Endodermal cell (in vitro differentiated cells): ENCODE measurements around the gene ISG20. TPM values are rescaled to one million over a fixed set of nuclear protein-coding genes. Genes with fewer than 3 reads are reported as not detected.

Experiments
- DNase-seq: peaks from one replicate; pipeline ENCODE4 v3.0.0-alpha.2; 2017
- H3K27ac ChIP-seq: 2 replicates; pipeline ENCODE4 v1.5.1; 2013; ENCODE audit warnings: mild to moderate bottlenecking, low read depth, low read length, moderate library complexity
- H3K27me3 ChIP-seq: 2 replicates; pipeline ENCODE4 v1.6.1; 2013; ENCODE audit warnings: mild to moderate bottlenecking, low read length, moderate library complexity; ENCODE audit not compliant: insufficient read depth, control insufficient read depth, poor library complexity, severe bottlenecking
- H3K36me3 ChIP-seq: 2 replicates; pipeline ENCODE4 v1.7.0; 2013; ENCODE audit warnings: mild to moderate bottlenecking, low read length, moderate library complexity; ENCODE audit not compliant: control insufficient read depth, insufficient read depth
- H3K4me1 ChIP-seq: one replicate; pipeline ENCODE4 v1.7.0; 2013; ENCODE audit warnings: low read length; ENCODE audit not compliant: control insufficient read depth, insufficient read depth
- H3K4me3 ChIP-seq: 2 replicates; pipeline ENCODE4 v1.5.1; 2013; ENCODE audit warnings: mild to moderate bottlenecking, low read length, moderate library complexity
- H3K9ac ChIP-seq: 2 replicates; pipeline ENCODE4 v1.6.1; 2013; ENCODE audit warnings: mild to moderate bottlenecking, low read length, moderate library complexity; ENCODE audit not compliant: poor library complexity, severe bottlenecking; ENCODE audit errors: extremely low read depth
- H3K9me3 ChIP-seq: 2 replicates; pipeline ENCODE4 v1.6.1; 2013; ENCODE audit warnings: mild to moderate bottlenecking, low read length, moderate library complexity; ENCODE audit not compliant: control insufficient read depth
- H3K27ac Mint-ChIP-seq: 2 replicates; pipeline ENCODE4 v1.8.0; 2020; ENCODE audit warnings: mixed read lengths
- H3K27me3 Mint-ChIP-seq: 2 replicates; pipeline ENCODE4 v1.8.0; 2021; ENCODE audit warnings: mild to moderate bottlenecking, mixed read lengths; ENCODE audit not compliant: insufficient read depth
- H3K36me3 Mint-ChIP-seq: 2 replicates; pipeline ENCODE4 v1.8.0; 2020; ENCODE audit warnings: low read depth, mixed read lengths
- H3K4me1 Mint-ChIP-seq: 2 replicates; pipeline ENCODE4 v1.8.0; 2020; ENCODE audit warnings: mixed read lengths
- H3K4me3 Mint-ChIP-seq: 2 replicates; pipeline ENCODE4 v1.8.0; 2020; ENCODE audit warnings: mild to moderate bottlenecking, moderate library complexity, mixed read lengths
- H3K9me3 Mint-ChIP-seq: 2 replicates; pipeline ENCODE4 v1.8.0; 2020; ENCODE audit warnings: mild to moderate bottlenecking, mixed read lengths
- WGBS, 2 experiments: methylation state at CpG; one replicate each; pipeline versions ENCODE4 v1.1.5 to v1.1.7; 2013; ENCODE audit warnings: missing lambda C conversion rate in 2 of 2, mixed read lengths in 1 of 2; ENCODE audit not compliant: insufficient coverage in 1 of 2, insufficient read length in 1 of 2; 5-methylcytosine and 5-hydroxymethylcytosine counted together
- total RNA-seq, 2 donors: library from RNA; stranded (reverse); fragmentation: NEBNext Ultra II Directional in 1 of 2; extraction: Animal tissue kit (Norgen Biotek cat#: 25700) in 1 of 2; gene quantifications; 2 replicates in 1 of 2; 3 replicates in 1 of 2; pipeline ENCODE4 v1.2.1, GENCODE V29; 2021
- TF ChIP-seq, protein P1 (sequence below): fragments of 200-600 bp; sonication (generic); conservative IDR thresholded peaks from 2 replicates; pipeline ENCODE4 v1.5.0; 2021; ENCODE audit warnings: antibody characterized with exemption, mild to moderate bottlenecking

The ISG20 gene
- total RNA-seq, 2 donors from 2014 or later: 9.3 to 11.4 TPM

DNA sequence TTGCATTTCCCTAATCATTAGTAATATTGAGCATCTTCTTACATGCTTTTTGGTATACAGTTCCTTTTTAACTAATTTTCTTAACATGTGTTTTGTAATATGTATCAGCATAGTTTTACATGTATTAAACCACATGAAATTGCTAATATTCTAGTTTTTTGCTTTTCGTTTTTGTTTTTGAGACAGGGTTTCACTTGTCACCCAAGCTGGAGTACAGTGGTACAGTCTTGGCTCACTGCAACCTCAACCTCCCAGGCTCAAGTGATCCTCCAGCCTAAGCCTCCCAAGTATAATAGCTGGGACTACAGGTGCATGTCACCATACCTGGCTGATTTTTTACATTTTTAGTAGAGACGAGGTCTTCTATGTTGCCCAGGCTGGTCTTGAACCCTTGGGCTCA lies 4.4 kb upstream of the ISG20 start:
- Mint-ChIP-seq H3K27ac (no peak overlapping the region), H3K27me3 (no peaks in the 10 kb centered on the region), H3K9me3 (no peaks in the 10 kb centered on the region), H3K4me3 (no peak overlapping the region), H3K36me3 (peaks cover 55% of the 10 kb centered on the region), H3K4me1 (peaks cover 35% of the 10 kb centered on the region)
- no peaks in the 10 kb centered on the region for H3K9me3 ChIP-seq
- peaks cover 15% of the 10 kb centered on the region for H3K4me1 ChIP-seq
- DNase-seq: no peak
- 93 to 94% methylated on average over 2 of the region's 2 CpGs for WGBS, 2 experiments
- peaks cover 61% of the 10 kb centered on the region for H3K36me3 ChIP-seq
- no peak overlapping the region for H3K4me3 ChIP-seq
- H3K27ac ChIP-seq: no peak overlapping the region
- TF ChIP-seq, protein P1, sequence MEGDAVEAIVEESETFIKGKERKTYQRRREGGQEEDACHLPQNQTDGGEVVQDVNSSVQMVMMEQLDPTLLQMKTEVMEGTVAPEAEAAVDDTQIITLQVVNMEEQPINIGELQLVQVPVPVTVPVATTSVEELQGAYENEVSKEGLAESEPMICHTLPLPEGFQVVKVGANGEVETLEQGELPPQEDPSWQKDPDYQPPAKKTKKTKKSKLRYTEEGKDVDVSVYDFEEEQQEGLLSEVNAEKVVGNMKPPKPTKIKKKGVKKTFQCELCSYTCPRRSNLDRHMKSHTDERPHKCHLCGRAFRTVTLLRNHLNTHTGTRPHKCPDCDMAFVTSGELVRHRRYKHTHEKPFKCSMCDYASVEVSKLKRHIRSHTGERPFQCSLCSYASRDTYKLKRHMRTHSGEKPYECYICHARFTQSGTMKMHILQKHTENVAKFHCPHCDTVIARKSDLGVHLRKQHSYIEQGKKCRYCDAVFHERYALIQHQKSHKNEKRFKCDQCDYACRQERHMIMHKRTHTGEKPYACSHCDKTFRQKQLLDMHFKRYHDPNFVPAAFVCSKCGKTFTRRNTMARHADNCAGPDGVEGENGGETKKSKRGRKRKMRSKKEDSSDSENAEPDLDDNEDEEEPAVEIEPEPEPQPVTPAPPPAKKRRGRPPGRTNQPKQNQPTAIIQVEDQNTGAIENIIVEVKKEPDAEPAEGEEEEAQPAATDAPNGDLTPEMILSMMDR: no peak
- no peaks in the 10 kb centered on the region for H3K27me3 ChIP-seq
- no peak overlapping the region for H3K9ac ChIP-seq

DNA sequence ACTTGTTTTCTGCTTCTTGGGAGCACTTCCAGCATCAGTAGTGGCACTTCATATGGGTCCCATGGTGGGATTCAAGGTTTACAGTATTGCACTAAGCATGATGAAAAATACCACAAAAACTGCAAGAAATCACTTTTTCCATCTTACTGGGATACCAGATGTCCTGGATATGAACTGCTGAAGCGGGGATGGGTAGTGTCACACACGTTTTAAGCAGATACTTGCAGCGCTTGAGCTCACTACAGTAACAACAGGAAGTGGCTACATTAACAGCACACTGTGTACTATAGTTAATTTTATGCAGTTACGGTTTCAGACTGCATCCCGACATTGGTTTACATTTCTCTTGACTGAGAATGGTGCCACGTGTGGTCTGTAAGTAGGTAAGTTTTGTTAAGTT lies 3.5 kb upstream of the ISG20 start:
- no peaks in the 10 kb centered on the region for H3K27me3 ChIP-seq
- no peak overlapping the region for H3K4me3 ChIP-seq
- peaks cover 11% of the 10 kb centered on the region for H3K4me1 ChIP-seq
- TF ChIP-seq, protein P1: no peak
- H3K9me3 ChIP-seq: no peaks in the 10 kb centered on the region
- no peak for DNase-seq
- H3K9ac ChIP-seq: no peak overlapping the region
- Mint-ChIP-seq H3K27me3 (no peaks in the 10 kb centered on the region), H3K4me1 (peaks cover 28% of the 10 kb centered on the region), H3K9me3 (no peaks in the 10 kb centered on the region), H3K4me3 (no peak overlapping the region), H3K27ac (no peak overlapping the region), H3K36me3 (peaks cover 48% of the 10 kb centered on the region)
- H3K27ac ChIP-seq: no peak overlapping the region
- 96 to 97% methylated on average over 5 to 6 of the region's 6 CpGs for WGBS, 2 experiments
- peaks cover 52% of the 10 kb centered on the region for H3K36me3 ChIP-seq

DNA sequence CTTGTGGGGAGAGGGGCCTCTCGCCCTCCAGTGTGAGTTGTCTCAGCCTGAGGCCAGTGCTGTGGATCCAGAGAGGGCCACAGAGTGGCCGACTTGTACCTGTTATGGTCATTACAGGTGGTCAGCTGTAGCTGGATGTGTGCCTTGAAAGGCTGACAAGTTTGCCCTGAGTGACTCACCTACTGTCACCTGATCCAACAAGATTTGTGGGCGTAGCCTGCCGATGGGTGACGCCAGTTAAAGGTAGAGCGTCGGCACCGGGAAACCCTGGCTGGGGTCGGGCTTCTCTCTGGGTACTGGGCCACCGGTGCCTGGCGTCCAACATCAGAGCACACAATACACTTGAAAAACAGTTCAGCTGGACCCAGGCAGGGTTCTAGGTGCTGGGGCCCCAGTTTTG lies 2.8 kb upstream of the ISG20 start:
- TF ChIP-seq, protein P1: no peak
- Mint-ChIP-seq H3K4me3 (no peak overlapping the region), H3K36me3 (peaks cover 41% of the 10 kb centered on the region), H3K9me3 (no peaks in the 10 kb centered on the region), H3K27me3 (no peaks in the 10 kb centered on the region), H3K4me1 (peaks cover 23% of the 10 kb centered on the region), H3K27ac (peak overlapping the region; percentile 86)
- no peaks in the 10 kb centered on the region for H3K9me3 ChIP-seq
- H3K4me1 ChIP-seq: peaks cover 11% of the 10 kb centered on the region
- H3K27ac ChIP-seq: no peak overlapping the region
- no peaks in the 10 kb centered on the region for H3K27me3 ChIP-seq
- no peak overlapping the region for H3K9ac ChIP-seq
- DNase-seq: peak; percentile 82
- WGBS, 2 experiments: 90 to 98% methylated on average over 7 to 11 of the region's 11 CpGs
- no peak overlapping the region for H3K4me3 ChIP-seq
- H3K36me3 ChIP-seq: peaks cover 45% of the 10 kb centered on the region
